Activated T-cell treated with anti-CD3 and anti-CD28 coated beads for 1 hour (primary cell): ENCODE measurements around the gene DOP1B.
"Not testable (repeated sequence)": the region's sequence is repeated elsewhere in the genome, so short reads cannot be mapped to it uniquely, and the experiment has no call there.

Experiments used
- DNase-seq: peaks from one replicate; pipeline ENCODE4 v3.0.0-alpha.2; 2020; ENCODE audit warnings: low read depth

The DOP1B gene

DNA sequence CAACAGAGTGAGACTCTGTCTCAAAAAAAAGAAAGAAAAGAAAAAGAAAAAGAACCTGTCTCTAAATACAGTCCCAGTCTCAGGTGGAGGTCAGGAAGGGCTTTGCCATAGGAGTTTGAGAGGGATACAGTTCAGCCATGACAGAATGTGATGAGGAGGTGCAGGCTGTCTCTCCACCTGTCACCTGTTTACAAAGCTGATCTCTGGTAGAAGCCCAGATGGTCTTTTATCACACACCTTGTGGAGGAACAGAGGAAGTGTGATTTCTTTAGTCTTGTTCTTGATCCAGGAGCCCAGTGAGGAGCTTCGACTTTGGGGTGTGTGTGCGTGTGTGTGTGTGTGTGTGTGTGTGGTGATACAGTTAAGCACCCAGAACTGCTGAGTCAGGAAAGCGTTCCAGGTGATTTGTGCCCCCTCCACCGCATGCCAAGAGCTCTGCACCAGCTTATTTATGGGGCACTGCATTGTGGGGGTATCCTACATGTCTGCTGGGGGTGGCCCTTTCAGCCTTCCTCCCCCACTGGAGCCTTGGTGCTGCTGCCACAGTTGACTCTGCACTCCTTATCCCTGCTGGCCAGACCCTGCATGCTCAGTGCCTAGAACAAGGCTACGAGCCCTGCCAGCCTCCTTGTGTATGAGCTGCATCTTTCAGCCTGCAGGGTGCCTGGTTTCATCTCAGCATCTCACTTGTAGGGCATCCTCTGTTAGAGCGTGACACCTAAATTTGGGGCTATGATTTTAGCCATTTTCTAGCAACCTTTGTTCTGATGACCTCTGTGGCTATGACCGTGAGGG is 19.3 kb downstream of the DOP1B start:
- DNase-seq = no peak

DNA sequence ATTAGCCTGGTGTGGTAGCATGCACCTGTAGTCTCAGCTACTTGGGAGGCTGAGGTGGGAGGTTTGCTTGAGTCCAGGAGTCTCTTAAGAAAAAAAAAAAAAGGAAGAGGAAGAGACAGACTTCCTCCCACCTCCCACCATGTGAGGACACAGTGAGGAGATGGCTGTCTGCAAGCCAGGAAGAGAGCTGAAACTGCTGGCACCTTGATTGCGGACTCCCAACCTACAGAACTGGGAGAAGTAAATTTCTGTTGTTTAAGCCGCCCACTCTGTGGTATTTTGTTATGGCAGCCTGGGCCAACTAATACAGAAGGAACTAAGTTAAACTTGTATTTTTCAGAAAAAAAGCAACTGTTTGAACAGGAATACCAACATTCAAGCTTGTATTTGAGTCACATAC is 21.7 kb downstream of the DOP1B start:
- no peak for DNase-seq

DNA sequence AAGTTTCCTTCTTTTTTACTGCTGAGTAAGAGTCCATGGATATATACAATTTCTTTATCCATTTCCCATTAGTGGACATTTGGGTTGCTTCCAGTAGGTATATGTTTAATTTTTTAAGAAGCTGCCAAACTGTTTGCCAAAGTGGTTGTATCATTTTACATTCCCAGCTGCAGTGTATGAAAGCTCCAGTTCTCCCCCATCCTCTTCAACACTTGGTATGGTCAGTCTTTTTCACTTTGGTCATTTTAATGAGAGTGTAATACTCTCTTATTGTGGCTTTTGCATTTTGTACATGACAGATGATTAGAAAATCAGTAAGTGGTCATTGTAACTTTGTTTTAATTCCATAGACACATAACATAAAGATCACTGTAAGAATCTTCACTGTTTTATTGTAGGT is 22.5 kb downstream of the DOP1B start:
- no peak for DNase-seq

- DNase-seq = no peak
Measured at GRCh38 chr21:36180963-36181362, 24.3 kb downstream of the DOP1B start.

- DNase-seq = no peak
Measured at GRCh38 chr21:36183144-36183795, 26.6 kb downstream of the DOP1B start.

DNA sequence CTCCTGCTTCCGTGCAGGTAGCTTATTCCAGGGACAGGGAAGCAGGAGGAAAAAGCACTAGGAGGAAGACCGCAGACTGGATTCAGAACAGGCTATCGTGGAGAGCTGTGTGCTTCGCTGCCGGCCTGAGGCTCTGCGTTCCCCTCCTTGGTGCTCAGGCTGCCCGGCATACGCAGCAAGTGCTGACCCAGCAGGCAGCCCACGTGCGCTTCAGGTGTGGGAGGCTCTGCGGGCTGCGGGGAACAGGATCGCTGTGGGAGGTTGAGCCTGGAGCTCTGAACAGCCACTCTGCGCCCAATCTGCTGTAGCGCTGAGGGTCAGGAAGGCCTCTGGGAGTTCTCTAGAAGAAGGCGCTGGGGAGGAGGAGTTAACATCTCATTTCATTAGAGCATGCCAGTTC is 27.9 kb downstream of the DOP1B start:
- DNase-seq = no peak

- no peak for DNase-seq
Measured at GRCh38 chr21:36185523-36185922, 28.9 kb downstream of the DOP1B start.

- DNase-seq = no peak
Measured at GRCh38 chr21:36186081-36186480, 29.5 kb downstream of the DOP1B start.

DNA sequence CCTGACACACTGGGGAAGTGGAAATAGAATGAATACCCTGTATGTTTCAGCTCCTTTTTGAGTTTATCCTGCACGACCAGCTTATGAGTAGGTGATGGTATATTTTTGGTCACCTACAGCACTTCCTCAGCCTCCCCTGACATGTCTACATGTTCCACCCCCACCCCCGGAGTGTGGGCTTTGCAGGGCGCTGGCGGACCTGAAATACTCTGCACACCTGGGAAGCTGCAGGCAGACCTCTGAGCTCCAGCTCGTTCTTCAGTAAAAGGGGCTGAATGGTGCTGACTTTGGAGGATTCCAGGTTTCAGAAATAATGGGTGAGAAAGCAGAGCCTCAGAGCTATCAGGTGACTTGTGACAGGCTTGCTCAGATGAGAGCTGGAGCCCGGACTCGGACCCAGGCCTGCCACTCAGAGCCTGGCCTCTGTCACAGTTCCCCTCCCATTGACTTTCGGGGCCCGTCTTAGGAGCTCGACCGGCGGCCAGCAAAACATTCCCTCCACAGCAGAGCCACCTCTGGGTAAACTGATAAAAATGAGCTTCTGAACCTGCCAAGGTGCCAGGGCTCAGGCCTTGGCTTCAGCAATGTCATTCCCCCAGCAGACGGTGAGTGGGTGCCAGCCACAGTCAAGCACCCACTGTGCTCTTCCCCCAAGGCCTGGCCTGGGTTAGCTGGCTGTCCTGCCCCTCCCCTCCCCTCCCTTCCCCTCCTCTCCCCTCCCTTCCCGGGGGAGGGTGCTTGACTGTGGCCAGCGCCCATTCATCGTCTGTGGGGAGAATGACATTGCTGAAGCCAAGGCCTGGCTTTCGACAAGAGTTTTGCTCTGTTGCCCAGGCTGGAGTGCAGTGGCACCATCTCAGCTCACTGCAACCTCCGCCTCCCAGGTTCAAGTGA is 30.1 kb downstream of the DOP1B start:
- DNase-seq = no peak

- DNase-seq = no peak
Measured at GRCh38 chr21:36188081-36188681, 31.6 kb downstream of the DOP1B start.

DNA sequence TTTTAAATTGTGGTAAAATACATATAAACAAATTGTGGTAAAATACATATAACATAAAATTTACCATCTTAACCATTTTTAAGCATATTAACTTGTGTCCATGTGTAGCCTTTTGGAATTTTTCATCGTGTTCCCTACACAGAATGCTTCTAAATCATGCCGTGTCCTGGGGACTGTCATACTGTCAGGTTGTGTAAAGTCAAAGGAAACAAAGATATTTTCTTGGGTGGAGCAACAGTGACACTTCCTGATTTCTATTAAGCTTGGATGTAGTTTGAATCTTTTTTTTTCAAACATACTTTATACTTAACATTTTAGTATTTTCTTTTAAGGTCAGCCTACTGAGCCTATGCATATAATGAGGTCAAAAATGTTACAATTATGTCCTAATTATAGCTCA is 32.3 kb downstream of the DOP1B start:
- DNase-seq = no peak

DNA sequence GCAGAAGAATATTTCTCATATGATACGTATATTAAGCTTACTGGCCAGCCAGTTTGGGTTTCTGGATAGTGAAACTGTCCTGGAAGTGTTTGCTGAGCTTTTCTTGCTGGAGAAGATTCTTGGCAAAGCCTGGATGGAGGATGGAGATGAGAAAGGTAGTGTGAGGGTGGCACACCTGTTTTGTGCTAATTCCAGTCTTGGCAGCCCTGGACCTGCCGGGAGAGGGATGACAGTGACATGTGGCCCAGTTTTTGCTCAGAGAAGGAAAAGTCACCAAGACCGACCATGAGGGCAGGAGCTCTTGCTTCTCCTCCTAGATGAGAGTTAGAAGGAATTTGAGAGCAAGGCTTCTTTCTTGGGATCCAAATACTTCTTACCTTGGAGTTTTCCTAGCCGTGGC is 34.1 kb downstream of the DOP1B start:
- no peak for DNase-seq

DNA sequence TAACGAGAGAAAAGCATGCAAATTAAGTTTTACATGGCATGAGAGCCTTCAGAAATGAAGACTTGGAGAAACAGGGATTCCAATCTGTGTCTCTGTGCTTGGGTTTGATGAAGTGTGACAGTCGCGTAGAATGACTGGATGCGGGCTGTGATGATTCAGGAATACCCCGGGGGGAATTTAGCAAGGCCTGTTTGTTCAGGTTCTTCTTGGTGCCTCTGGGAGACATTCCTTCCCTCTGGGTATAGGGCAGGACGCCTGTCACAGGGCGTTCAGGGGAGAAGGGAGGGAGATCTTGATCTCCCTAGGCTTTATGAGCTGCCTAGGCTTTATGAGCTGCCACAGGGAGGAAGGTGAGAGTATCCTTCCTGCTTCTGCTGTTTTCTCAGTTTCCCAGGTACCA is 36.6 kb downstream of the DOP1B start:
- no peak for DNase-seq

- DNase-seq = no peak
Measured at GRCh38 chr21:36194024-36194423, 37.4 kb downstream of the DOP1B start.

DNA sequence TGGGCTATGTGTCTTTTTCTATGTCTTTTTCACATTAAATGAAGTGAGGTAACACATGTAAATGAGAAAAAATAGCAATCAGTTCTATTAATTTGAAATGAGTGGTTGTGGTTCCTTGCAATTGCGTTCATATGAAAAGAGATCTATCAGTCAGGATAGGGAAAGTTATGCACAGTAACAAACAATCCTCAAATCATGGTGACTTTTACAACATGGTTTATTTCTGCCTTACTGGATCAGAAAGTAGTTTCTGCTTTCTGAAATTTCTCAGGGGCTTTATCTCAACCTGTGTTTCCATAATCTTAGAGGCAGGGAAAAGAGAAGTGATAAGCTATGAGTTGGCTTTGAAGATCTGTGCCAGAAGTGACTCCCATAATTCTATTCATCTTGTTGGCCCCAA is 39.0 kb downstream of the DOP1B start:
- DNase-seq = no peak

- no peak for DNase-seq
Measured at GRCh38 chr21:36199021-36199420, 42.4 kb downstream of the DOP1B start.

DNA sequence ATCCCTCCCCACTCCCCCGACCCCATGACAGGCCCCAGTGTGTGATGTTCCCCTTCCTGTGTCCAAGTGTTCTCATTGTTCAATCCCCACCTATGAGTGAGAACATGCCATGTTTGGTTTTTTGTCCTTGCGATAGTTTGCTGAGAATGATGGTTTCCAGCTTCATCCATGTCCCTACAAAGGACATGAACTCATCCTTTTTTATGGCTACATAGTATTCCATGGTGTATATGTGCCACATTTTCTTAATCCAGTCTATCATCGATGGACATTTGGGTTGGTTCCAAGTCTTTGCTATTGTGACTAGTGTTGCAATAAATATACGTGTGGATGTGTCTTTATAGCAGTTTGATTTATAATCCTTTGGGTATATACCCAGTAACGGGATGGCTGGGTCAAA is 43.0 kb downstream of the DOP1B start:
- DNase-seq = not testable (repeated sequence)

- DNase-seq = no peak
Measured at GRCh38 chr21:36200081-36200561, 43.5 kb downstream of the DOP1B start.

DNA sequence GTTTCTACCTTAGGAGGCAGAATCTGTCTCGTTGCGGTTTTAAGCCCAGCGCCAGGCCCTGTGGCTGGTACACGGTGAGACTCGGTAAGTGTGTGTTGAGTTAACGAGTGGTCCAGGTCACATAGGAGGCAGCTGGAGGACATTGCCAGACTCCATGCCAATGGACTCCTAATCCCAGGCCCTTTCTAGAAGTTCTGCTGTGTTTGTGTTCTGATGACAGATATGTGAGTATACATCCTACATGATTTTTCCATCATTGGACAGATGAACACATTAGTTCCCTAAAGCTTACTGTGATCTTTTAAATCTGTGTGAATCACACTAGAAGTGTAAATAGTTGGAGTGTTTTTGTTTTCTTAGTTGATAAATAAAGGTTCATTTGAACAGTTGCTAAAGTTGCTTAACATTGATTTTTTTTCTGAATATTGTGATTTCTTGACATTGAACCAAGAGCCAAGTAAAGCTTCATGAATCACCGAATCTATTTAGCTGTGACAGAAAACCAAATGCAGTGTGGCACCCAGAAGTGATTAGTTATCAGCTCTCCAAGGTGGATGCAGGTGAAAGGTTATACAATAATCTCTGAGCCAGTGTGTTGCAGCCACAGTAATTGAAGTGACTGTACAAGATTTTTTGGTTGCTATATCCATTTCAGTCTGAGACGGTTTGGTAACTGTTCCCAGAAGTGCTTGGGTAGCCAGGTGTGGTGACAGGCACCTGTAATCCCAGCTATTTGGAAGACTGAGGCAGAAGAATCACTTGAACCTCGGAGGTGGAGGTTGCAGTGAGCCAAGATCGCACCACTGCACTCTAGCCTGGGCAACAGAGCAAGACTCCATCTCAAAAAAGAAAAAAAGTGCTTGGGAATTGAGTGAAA is 46.3 kb downstream of the DOP1B start:
- no peak for DNase-seq

DNA sequence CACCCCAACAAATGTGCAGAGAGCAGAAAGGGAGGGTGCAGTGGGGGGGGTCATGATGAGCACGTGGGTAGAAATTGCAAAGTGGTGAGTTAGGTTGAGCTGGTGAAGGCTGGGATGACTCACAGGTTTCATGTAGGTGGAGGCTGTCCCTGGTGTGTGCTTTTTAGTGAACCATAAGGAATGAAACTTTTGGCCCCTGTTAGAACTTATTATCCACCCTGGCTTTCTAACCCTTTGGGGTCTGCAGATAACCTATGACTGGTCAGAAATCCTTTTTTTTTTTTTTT is 46.9 kb downstream of the DOP1B start:
- no peak for DNase-seq

DNA sequence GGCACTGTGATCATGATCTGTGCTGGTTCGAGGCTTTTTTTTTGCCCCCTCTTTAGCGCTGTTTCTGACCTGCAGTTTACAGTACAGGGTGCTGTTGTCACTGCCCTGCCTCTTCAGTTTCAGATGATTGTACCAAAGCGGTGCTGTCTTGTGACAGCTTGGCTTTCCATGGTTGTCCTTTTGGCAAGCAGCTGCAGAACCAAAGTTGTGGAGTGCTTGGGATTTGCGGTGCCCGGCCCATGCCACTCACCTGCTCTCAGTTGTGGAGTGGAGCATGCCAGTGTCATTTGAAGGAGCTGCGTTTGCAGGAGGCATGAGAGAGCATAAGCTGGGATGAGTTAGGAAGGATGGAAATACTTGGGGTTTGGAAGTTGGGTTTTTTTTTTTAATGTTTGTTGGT is 48.4 kb downstream of the DOP1B start:
- DNase-seq = no peak

DNA sequence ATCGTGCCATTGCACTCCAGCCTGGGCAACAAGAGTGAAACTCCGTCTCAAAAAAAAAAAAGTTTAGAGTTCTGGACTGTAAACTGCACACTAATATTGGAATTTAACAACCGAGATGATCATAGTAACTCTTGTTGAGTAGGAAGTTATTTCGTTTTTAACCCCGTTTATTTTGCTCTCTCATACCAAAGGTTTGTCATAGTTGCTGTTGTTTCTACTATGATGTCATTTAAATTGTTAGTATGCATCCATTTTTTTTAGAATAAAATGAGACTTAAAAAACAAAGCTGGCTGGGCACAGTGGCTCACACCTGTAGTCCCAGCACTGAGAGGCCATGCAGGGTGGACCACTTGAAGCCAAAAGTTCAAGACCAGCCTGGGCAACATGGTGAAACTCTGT is 49.3 kb downstream of the DOP1B start:
- DNase-seq = no peak
